Fibroblast of villous mesenchyme (primary cell): ENCODE data around the gene SMIM27. TPM values are rescaled to one million over a fixed set of nuclear protein-coding genes. Genes with fewer than 3 reads are reported as not detected.
A peak's percentile ranks its signal among the peaks of the same experiment; 100 is the strongest.
"Not testable (repeated sequence)": the region's sequence is repeated elsewhere in the genome, so short reads cannot be mapped to it uniquely, and the experiment has no call there.

Experiments used
- DNase-seq: peaks from one replicate; pipeline ENCODE4 v3.0.0-alpha.2; 2010; ENCODE audit warnings: low read depth
- H3K4me3 ChIP-seq: 2 replicates; pipeline ENCODE4 v1.5.1; 2011; ENCODE audit warnings: low read depth, mild to moderate bottlenecking, low read length
- CTCF ChIP-seq: IDR thresholded peaks from 2 replicates; pipeline ENCODE4 v1.5.1; 2012; ENCODE audit warnings: low read depth, mild to moderate bottlenecking, low read length; ENCODE audit not compliant: insufficient read depth
- total RNA-seq: library from RNA; depleted of rRNA; stranded (reverse); fragments of >200 nt; gene quantifications from 2 replicates; pipeline ENCODE4 v1.2.3, GENCODE V29; 2012

Gene SMIM27
- total RNA-seq, 1 donor, result 1.7 TPM

- DNase-seq, result no peak
- no peak overlapping the region for H3K4me3 ChIP-seq
- TF ChIP-seq CTCF, result no peak
Observed at GRCh38 chr9:32543047-32543446, 9.1 kb upstream of the SMIM27 start.

- H3K4me3 ChIP-seq, result no peak overlapping the region
- TF ChIP-seq CTCF, result no peak
- no peak for DNase-seq
Observed at GRCh38 chr9:32545884-32546283, 6.2 kb upstream of the SMIM27 start.

GRCh38 chr9:32548213-32548612 is 3.9 kb upstream of the SMIM27 start:
- not testable (repeated sequence) for H3K4me3 ChIP-seq

GRCh38 chr9:32550150-32550561 is 2.0 kb upstream of the SMIM27 start:
- peak; percentile 23 for TF ChIP-seq CTCF
- peak; percentile 44 for DNase-seq
- H3K4me3 ChIP-seq, result peak overlapping the region; percentile 89

More at GRCh38 chr9:32548213-32548612, 3.9 kb upstream of the SMIM27 start:
- not testable (repeated sequence) for DNase-seq

- peak; percentile 96 for DNase-seq
- TF ChIP-seq CTCF, result no peak
- peak overlapping the region; percentile 89 for H3K4me3 ChIP-seq
Observed at GRCh38 chr9:32550562-32551275, 1.4 kb upstream of the SMIM27 start.

- H3K4me3 ChIP-seq, result peak overlapping the region; percentile 89
- TF ChIP-seq CTCF, result no peak
- peak; percentile 63 for DNase-seq
Observed at GRCh38 chr9:32551276-32552051, 663 bp upstream of the SMIM27 start.

- DNase-seq, result peak; percentile 59
- no peak overlapping the region for H3K4me3 ChIP-seq
- no peak for TF ChIP-seq CTCF
Observed at GRCh38 chr9:32554107-32554506, 2.0 kb downstream of the SMIM27 start.
